HepG2 (cell line): ENCODE measurements around the gene PIGN. TPM values are rescaled to one million over a fixed set of nuclear protein-coding genes. Genes with fewer than 3 reads are reported as not detected.

Experiments used
- CENPBD1 ChIP-seq: sonication (generic); formaldehyde crosslinking; IDR thresholded peaks from 2 replicates; pipeline ENCODE4 v1.8.0; 2022; ENCODE audit warnings: missing genetic modification reagents, low read depth, mild to moderate bottlenecking, borderline replicate concordance
- CREM ChIP-seq, 2 experiments: sonication (generic) in 1 of 2; formaldehyde crosslinking in 1 of 2; IDR thresholded peaks; 2 replicates each; pipeline versions ENCODE4 v1.4.0 to v1.6.1; 2016 to 2020; ENCODE audit warnings: antibody characterized with exemption in 1 of 2, mild to moderate bottlenecking in 1 of 2, missing genetic modification reagents in 1 of 2
- ELK4 ChIP-seq: sonication (generic); formaldehyde crosslinking; IDR thresholded peaks from 2 replicates; pipeline ENCODE4 v1.9.0; 2021; ENCODE audit warnings: missing genetic modification reagents, borderline replicate concordance
- ETV6 ChIP-seq: sonication (generic); formaldehyde crosslinking; conservative IDR thresholded peaks from 2 replicates; pipeline ENCODE4 v1.4.0; 2020; ENCODE audit warnings: missing genetic modification reagents
- GPN1 ChIP-seq: sonication (generic); formaldehyde crosslinking; IDR thresholded peaks from 2 replicates; pipeline ENCODE4 v1.5.1; 2020; ENCODE audit warnings: missing genetic modification reagents, borderline replicate concordance
- ISX ChIP-seq: sonication (generic); formaldehyde crosslinking; conservative IDR thresholded peaks from 2 replicates; pipeline ENCODE4 v1.5.0; 2020; ENCODE audit warnings: missing genetic modification reagents
- JUND ChIP-seq: sonication (generic); formaldehyde crosslinking; IDR thresholded peaks from 2 replicates; pipeline ENCODE4 v1.8.0; 2022; ENCODE audit warnings: mild to moderate bottlenecking, missing genetic modification reagents
- PBX2 ChIP-seq: IDR thresholded peaks from 2 replicates; pipeline ENCODE4 v1.6.1; 2016; ENCODE audit warnings: control low read depth
- RFX5 ChIP-seq: IDR thresholded peaks from 2 replicates; pipeline ENCODE4 v1.6.1; 2011; ENCODE audit warnings: low read depth, low read length, improper control_type of control experiment
- ZBTB40 ChIP-seq, 2 experiments: fragments of 450-650 bp in 1 of 2; sonication (generic) in 1 of 2; formaldehyde crosslinking in 1 of 2; IDR thresholded peaks; 2 replicates each; pipeline versions ENCODE4 v1.6.1 to v1.8.0; 2016 to 2022; ENCODE audit warnings: antibody characterized with exemption in 1 of 2, mild to moderate bottlenecking in 1 of 2, missing genetic modification reagents in 1 of 2
- ZC3H4 ChIP-seq: sonication (generic); formaldehyde crosslinking; IDR thresholded peaks from 2 replicates; pipeline ENCODE4 v1.4.0; 2020; ENCODE audit warnings: missing genetic modification reagents, borderline replicate concordance
- ZNF354B ChIP-seq: sonication (generic); formaldehyde crosslinking; IDR thresholded peaks from 2 replicates; pipeline ENCODE4 v1.8.0; 2022; ENCODE audit warnings: mild to moderate bottlenecking, missing genetic modification reagents
- ZNF710 ChIP-seq: sonication (generic); formaldehyde crosslinking; IDR thresholded peaks from 2 replicates; pipeline ENCODE4 v1.5.0; 2020; ENCODE audit warnings: mild to moderate bottlenecking, missing genetic modification reagents, borderline replicate concordance
- polyA plus RNA-seq, 8 experiments: library from polyadenylated mRNA; depleted of rRNA in 3 of 8; stranded (reverse) in 7 of 8; unstranded in 1 of 8; fragments of >200 nt; fragmentation: Illumina TruSeq in 4 of 8; extraction: Trizol in 4 of 8; gene quantifications; 2 replicates each; pipeline versions ENCODE4 v1.2.1 to v1.2.3, GENCODE V29; 2011 to 2016; ENCODE audit warnings: low read depth in 4 of 8, missing spikeins in 1 of 8, mixed read lengths in 1 of 8; ENCODE audit not compliant: insufficient read depth in 1 of 8
- total RNA-seq, 5 experiments: library from RNA; depleted of rRNA; stranded (reverse); fragments of >200 nt; fragmentation: Illumina TruSeq; extraction: Trizol; gene quantifications; 2 replicates each; pipeline ENCODE4 v1.2.3, GENCODE V29; 2016; ENCODE audit warnings: low read depth in 1 of 5

Gene PIGN
- total and polyA plus RNA-seq, 2 of the 13 experiments (the other 11 are each of a cell fraction or from before 2014, with no cell fraction given): 15.5 to 33.6 TPM

GRCh38 chr18:62186774-62187542 lies at the start of gene PIGN, which contains the start of gene RELCH (continued):
- no peak for TF ChIP-seq ZBTB40 (IDR thresholded peaks at IDR 0.05)
- no peak for TF ChIP-seq ZBTB40 (CRISPR knock-in tag; IDR thresholded peaks at IDR 0.05)
- no peak for TF ChIP-seq GPN1
- TF ChIP-seq ZNF710: peak; percentile 73
- TF ChIP-seq ELK4: no peak
- TF ChIP-seq PBX2 (CRISPR knock-in tag): peak; percentile 77
- TF ChIP-seq CENPBD1: no peak
- peak; percentile 24; the same call in 1 of the 2 replicates for TF ChIP-seq ETV6 (CRISPR knock-in tag)
- TF ChIP-seq CREM (IDR thresholded peaks at IDR 0.05): peak; percentile 61
- TF ChIP-seq CREM (CRISPR knock-in tag; IDR thresholded peaks at IDR 0.05): no peak
- 0 out of 2 replicates have a peak, but pooled peaks have one; percentile 29 for TF ChIP-seq ISX (CRISPR knock-in tag)
- no peak for TF ChIP-seq RFX5
- 0 out of 2 replicates have a peak, but pooled peaks have one; percentile 44 for TF ChIP-seq ZC3H4 (CRISPR knock-in tag)
- TF ChIP-seq JUND (CRISPR knock-in tag): 0 out of 2 replicates have a peak, but pooled peaks have one; percentile 30
- TF ChIP-seq ZNF354B (CRISPR knock-in tag): no peak
